Heart left ventricle (tissue), 16 donors: ENCODE measurements around the gene KRTAP10-10. TPM values are rescaled to one million over a fixed set of nuclear protein-coding genes. Genes with fewer than 3 reads are reported as not detected.

Source experiments
- ATAC-seq, 4 donors: fragments of 200-7000 bp; cut with Tn5 transposase; one replicate each; pipeline ENCODE4 v1.9.1; 2020 to 2022; ENCODE audit warnings: moderate library complexity in 4 of 4, mild to moderate bottlenecking in 3 of 4, moderate number of reproducible peaks in 1 of 4
- DNase-seq, 5 donors: peaks; one replicate each; pipeline ENCODE4 v3.0.0-alpha.2; 2020
- H3K27ac ChIP-seq, 12 donors: fragments of 200-600 bp; sonication (generic) in 4 of 12; one replicate each; pipeline versions ENCODE4 v1.5.0 to v1.8.0; 2016 to 2022; ENCODE audit warnings: mild to moderate bottlenecking in 2 of 12
- H3K27me3 ChIP-seq, 9 donors: fragments of 200-600 bp; sonication (generic) in 2 of 9; one replicate each; pipeline versions ENCODE4 v1.5.1 to v1.8.0; 2016 to 2022; ENCODE audit warnings: mild to moderate bottlenecking in 3 of 9
- H3K36me3 ChIP-seq, 9 donors: fragments of 200-600 bp; sonication (generic) in 2 of 9; one replicate each; pipeline versions ENCODE4 v1.5.0 to v1.8.0; 2018 to 2022; ENCODE audit warnings: mild to moderate bottlenecking in 2 of 9
- H3K4me1 ChIP-seq, 12 donors: fragments of 200-600 bp; sonication (generic) in 4 of 12; one replicate each; pipeline versions ENCODE4 v1.5.0 to v1.8.0; 2016 to 2022; ENCODE audit warnings: mild to moderate bottlenecking in 3 of 12
- H3K4me3 ChIP-seq, 12 donors: fragments of 200-600 bp; sonication (generic) in 4 of 12; one replicate each; pipeline versions ENCODE4 v1.5.0 to v1.8.0; 2017 to 2022; ENCODE audit warnings: mild to moderate bottlenecking in 9 of 12, moderate library complexity in 4 of 12
- H3K9me3 ChIP-seq, 12 donors: fragments of 200-600 bp; sonication (generic) in 4 of 12; one replicate each; pipeline versions ENCODE4 v1.5.0 to v1.8.0; 2016 to 2022; ENCODE audit warnings: mild to moderate bottlenecking in 1 of 12
- CTCF ChIP-seq, 12 donors: fragments of 200-600 bp; sonication (generic) in 4 of 12; IDR thresholded peaks; one replicate each; pipeline versions ENCODE4 v1.5.0 to v1.8.0; 2018 to 2022; ENCODE audit warnings: antibody characterized with exemption in 12 of 12, mild to moderate bottlenecking in 5 of 12
- POLR2A ChIP-seq, 2 donors: fragments of 450-650 bp; IDR thresholded peaks; one replicate each; pipeline ENCODE4 v1.6.1; 2017; ENCODE audit warnings: antibody characterized with exemption in 2 of 2, mild to moderate bottlenecking in 2 of 2, moderate library complexity in 2 of 2
- WGBS, 4 donors: extraction: QIAGEN DNeasy Blood & Tissue Kit in 2 of 4; methylation state at CpG; one replicate each; pipeline versions ENCODE4 v1.1.5 to v1.1.7; 2013 to 2018; 5-methylcytosine and 5-hydroxymethylcytosine counted together
- intact Hi-C, 10 donors: fragments of 100-400 bp; cut with DNase I; formaldehyde crosslinking; loops; one replicate each; pipeline versions ENCODE4 v1.11.1 to v1.14.2; 2022
- polyA plus RNA-seq, 2 donors: library from polyadenylated mRNA; stranded (reverse); fragments of 200-250 nt; gene quantifications; one replicate each; pipeline ENCODE4 v1.2.3, GENCODE V29; 2013
- total RNA-seq, 9 donors: library from RNA; depleted of rRNA in 2 of 9; stranded (reverse); fragments of >200 nt in 2 of 9; fragmentation: NEBNext Ultra II Directional in 3 of 9; extraction: Animal tissue kit (Norgen Biotek cat#: 25700) in 3 of 9; gene quantifications; one replicate each; pipeline versions ENCODE4 v1.1.0 to v1.2.4, GENCODE V29; 2016 to 2023
- donor health status: ischemic (EF 13 %, LVEDD 7.1; RV severe dilation, severe dysfunction).
- donor health status: healthy with polysubstance abuse.
- donor health status: DM: no; HTN: yes; CAD: no.
- donor health status: DM: no; HTN: no; CAD: no.
- donor health status: ischemic (EF 25% LVEDD 6.9; RV normal size, moderate dysfunction).
- donor health status: ischemic (EF 25% LVEDD 5.7; RV mildly dilated, moderate dysfunction).
- donor health status: healthy.
- donor health status: DM: yes; HTN: yes; CAD: no.
- donor health status: ischemic (EF 35%, LVEDD 5.7; RV mildly dilated, moderate dysfunction).
- donor health status: nonischemic (EF 11% LVEDD 7.7; RV severe dilation, severe dysfunction).
- donor health status: DM: yes; HTN: yes; CAD: no.
- donor health status: PGD.
- donor health status: ischemic (EF 29% LVEDD 5.4; RV normal size, mild dysfunction).
- donor health status: nonischemic (EF 23%, LVEDD 6.1; RV moderate dilation, normal function).

KRTAP10-10 gene
- total and polyA plus RNA-seq, 11 donors, result not detected

GRCh38 chr21:44687671-44688070, 50.5 kb downstream of the KRTAP10-10 start:
- H3K27me3 ChIP-seq, result peaks cover 0 to 37% (median 13%) of the 10 kb centered on the region in 9 donors
- TF ChIP-seq POLR2A (IDR thresholded peaks at IDR 0.05), result no peak
- TF ChIP-seq CTCF (IDR thresholded peaks at IDR 0.05), result no peak
- H3K27ac ChIP-seq, result no peak overlapping the region
- no peaks in the 10 kb centered on the region for H3K36me3 ChIP-seq
- intact Hi-C loops, result no loop called here
- peaks cover 0 to 10% (median 2%) of the 10 kb centered on the region in 12 donors for H3K9me3 ChIP-seq
- ATAC-seq (no peak), DNase-seq (no peak)
- no peak overlapping the region for H3K4me3 ChIP-seq
- 62 to 81% (median 65%) methylated on average over 11 of the region's 11 CpGs for whole genome bisulfite sequencing, 4 donors
- no peaks in the 10 kb centered on the region for H3K4me1 ChIP-seq

Other genes with a start within 250 kb of the KRTAP10-10 start
- 1 to 10 TPM; 1.7 to 5.3 (median 2.3) TPM for gene LRRC3, start 181.8 kb upstream of the KRTAP10-10 start, total RNA-seq
- gene LRRC3, start 181.8 kb upstream of the KRTAP10-10 start, polyA plus RNA-seq, result 1 to 10 TPM; 1.4 to 5.8 TPM
- not detected for gene KRTAP10-1, start 97.2 kb upstream of the KRTAP10-10 start, total RNA-seq
- not detected for gene KRTAP10-1, start 97.2 kb upstream of the KRTAP10-10 start, polyA plus RNA-seq
- not detected for gene KRTAP10-2, start 85.9 kb upstream of the KRTAP10-10 start, total RNA-seq
- not detected for gene KRTAP10-2, start 85.9 kb upstream of the KRTAP10-10 start, polyA plus RNA-seq
- gene KRTAP10-3, start 78.6 kb upstream of the KRTAP10-10 start, total RNA-seq, result not detected
- gene KRTAP10-3, start 78.6 kb upstream of the KRTAP10-10 start, polyA plus RNA-seq, result not detected
- gene KRTAP10-4, start 63.6 kb upstream of the KRTAP10-10 start, total RNA-seq, result not detected
- not detected for gene KRTAP10-4, start 63.6 kb upstream of the KRTAP10-10 start, polyA plus RNA-seq
- not detected for gene KRTAP10-5, start 56.8 kb upstream of the KRTAP10-10 start, total RNA-seq
- gene KRTAP10-5, start 56.8 kb upstream of the KRTAP10-10 start, polyA plus RNA-seq, result not detected
- gene KRTAP10-6, start 44.9 kb upstream of the KRTAP10-10 start, total RNA-seq, result not detected
- not detected for gene KRTAP10-6, start 44.9 kb upstream of the KRTAP10-10 start, polyA plus RNA-seq
- not detected for gene KRTAP10-7, start 36.8 kb upstream of the KRTAP10-10 start, total RNA-seq
- not detected for gene KRTAP10-7, start 36.8 kb upstream of the KRTAP10-10 start, polyA plus RNA-seq
- gene KRTAP10-8, start 25.3 kb upstream of the KRTAP10-10 start, total RNA-seq, result not detected
- not detected for gene KRTAP10-8, start 25.3 kb upstream of the KRTAP10-10 start, polyA plus RNA-seq
- not detected for gene KRTAP10-9, start 10.3 kb upstream of the KRTAP10-10 start, total RNA-seq
- gene KRTAP10-9, start 10.3 kb upstream of the KRTAP10-10 start, polyA plus RNA-seq, result not detected
- not detected for gene KRTAP10-11, start 9.1 kb downstream of the KRTAP10-10 start, total RNA-seq
- not detected for gene KRTAP10-11, start 9.1 kb downstream of the KRTAP10-10 start, polyA plus RNA-seq
- not detected for gene KRTAP12-4, start 17.3 kb downstream of the KRTAP10-10 start, total RNA-seq
- not detected for gene KRTAP12-4, start 17.3 kb downstream of the KRTAP10-10 start, polyA plus RNA-seq
- gene KRTAP12-3, start 20.6 kb downstream of the KRTAP10-10 start, total RNA-seq, result not detected
- not detected for gene KRTAP12-3, start 20.6 kb downstream of the KRTAP10-10 start, polyA plus RNA-seq
- not detected for gene KRTAP12-2, start 29.6 kb downstream of the KRTAP10-10 start, total RNA-seq
- gene KRTAP12-2, start 29.6 kb downstream of the KRTAP10-10 start, polyA plus RNA-seq, result not detected
- gene KRTAP12-1, start 44.8 kb downstream of the KRTAP10-10 start, total RNA-seq, result not detected
- not detected for gene KRTAP12-1, start 44.8 kb downstream of the KRTAP10-10 start, polyA plus RNA-seq
- not detected for gene KRTAP10-12, start 59.8 kb downstream of the KRTAP10-10 start, total RNA-seq
- gene KRTAP10-12, start 59.8 kb downstream of the KRTAP10-10 start, polyA plus RNA-seq, result not detected
- 1 to 10 TPM in 3 of 9 donors, under 1 TPM in 4, not detected in 2; 0.07 to 2.5 (median 0.71) TPM for gene TSPEAR, start 74.2 kb downstream of the KRTAP10-10 start, total RNA-seq
- gene TSPEAR, start 74.2 kb downstream of the KRTAP10-10 start, polyA plus RNA-seq, result 1 to 10 TPM in 1 of 2 donors, under 1 TPM in 1; 0.01 to 2.6 TPM
- 10 to 100 TPM; 57.4 to 84.4 (median 71.4) TPM for gene UBE2G2, start 164.5 kb downstream of the KRTAP10-10 start, total RNA-seq
- 10 to 100 TPM; 44.3 to 60.0 TPM for gene UBE2G2, start 164.5 kb downstream of the KRTAP10-10 start, polyA plus RNA-seq
- gene SUMO3, start 180.7 kb downstream of the KRTAP10-10 start, total RNA-seq, result 10 to 100 TPM; 68.2 to 83.0 (median 78.1) TPM
- 100 to 1,000 TPM in 1 of 2 donors, 10 to 100 TPM in 1; 22.0 to 108 TPM for gene SUMO3, start 180.7 kb downstream of the KRTAP10-10 start, polyA plus RNA-seq
- gene PTTG1IP, start 236.3 kb downstream of the KRTAP10-10 start, total RNA-seq, result 100 to 1,000 TPM; 134 to 319 (median 172) TPM
- 100 to 1,000 TPM; 126 to 253 TPM for gene PTTG1IP, start 236.3 kb downstream of the KRTAP10-10 start, polyA plus RNA-seq